HTR-8/SVneo (cell line): ENCODE measurements around the gene PNMA5.
A peak's percentile ranks its signal among the peaks of the same experiment; 100 is the strongest.

Experiments
- DNase-seq: peaks from one replicate; pipeline ENCODE4 v3.0.0; 2011; ENCODE audit warnings: low spot score, mixed read lengths; ENCODE audit not compliant: insufficient read length
- FAIRE-seq: peaks from 2 replicates; lab custom pipeline; 2011; peaks lifted over from hg19 to GRCh38; lab: Jason Lieb, UNC

Gene PNMA5

GRCh38 chrX:152960115-152960514 is 33.8 kb downstream of the PNMA5 start:
- no peak for DNase-seq
- FAIRE-seq, result no peak

DNA sequence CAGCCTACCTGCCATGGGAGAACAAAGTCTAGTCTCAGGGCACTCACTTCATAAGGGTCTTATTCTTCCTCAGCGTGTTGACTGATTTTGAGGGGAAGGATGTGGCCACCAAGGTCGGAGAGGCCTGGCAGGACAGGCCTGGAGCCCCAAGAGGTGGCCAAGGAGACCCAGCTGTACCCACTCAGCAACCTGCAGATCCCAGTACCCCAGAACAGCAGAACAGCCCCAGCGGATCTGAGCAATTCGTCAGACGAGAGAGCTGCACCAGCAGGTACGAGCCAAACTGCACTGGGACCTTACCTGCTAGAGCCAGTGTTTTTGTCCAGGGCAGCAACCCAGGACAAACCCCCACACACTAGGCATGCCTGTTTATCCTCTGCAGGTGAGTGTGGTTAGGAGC is 34.3 kb downstream of the PNMA5 start:
- no peak for DNase-seq
- FAIRE-seq, result no peak

DNA sequence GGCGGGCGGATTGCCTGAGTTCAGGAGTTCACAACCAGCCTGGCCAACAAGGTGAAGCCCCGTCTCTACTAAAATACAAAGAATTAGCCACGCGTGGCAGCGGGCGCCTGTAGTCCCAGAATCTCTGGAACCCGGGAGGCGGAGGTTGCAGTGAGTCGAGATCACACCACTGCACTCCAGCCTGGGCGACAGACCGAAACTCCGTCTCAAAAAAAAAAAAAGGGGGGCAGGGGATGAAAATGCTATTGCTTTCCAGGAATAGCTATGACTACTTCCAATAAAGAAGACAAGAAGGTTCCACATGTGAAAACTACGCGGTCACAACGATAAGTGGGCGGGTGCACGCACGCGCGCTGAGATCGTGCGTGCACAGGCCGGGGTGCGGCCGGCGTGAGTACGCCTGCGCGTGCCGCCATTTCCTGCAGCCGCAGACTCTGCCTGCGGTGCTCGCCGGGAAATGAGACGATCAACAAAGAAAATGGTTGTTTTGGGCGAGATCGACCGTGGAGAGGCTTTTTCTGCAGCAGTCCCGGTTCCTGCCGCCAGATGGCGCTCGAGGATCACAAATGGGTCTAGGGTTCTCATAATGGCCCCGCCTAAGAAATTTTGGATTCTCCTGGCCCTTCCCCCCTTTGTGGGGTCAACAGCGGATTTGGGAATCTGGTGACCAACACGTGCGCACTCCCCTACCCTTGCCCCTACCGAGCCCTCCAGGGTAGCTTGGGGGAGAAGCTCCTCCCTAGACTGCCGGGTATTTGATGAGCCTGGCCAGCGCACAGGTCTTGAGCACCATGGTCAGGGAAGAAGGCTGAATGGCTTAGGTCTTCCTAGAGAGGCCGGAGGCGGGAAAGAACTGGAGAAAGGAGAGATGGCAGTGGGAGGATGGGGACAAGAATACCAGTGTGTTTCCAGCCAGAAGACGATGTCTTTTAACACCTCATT is 35.1 kb downstream of the PNMA5 start:
- DNase-seq (peak; percentile 31), FAIRE-seq (no peak)

DNA sequence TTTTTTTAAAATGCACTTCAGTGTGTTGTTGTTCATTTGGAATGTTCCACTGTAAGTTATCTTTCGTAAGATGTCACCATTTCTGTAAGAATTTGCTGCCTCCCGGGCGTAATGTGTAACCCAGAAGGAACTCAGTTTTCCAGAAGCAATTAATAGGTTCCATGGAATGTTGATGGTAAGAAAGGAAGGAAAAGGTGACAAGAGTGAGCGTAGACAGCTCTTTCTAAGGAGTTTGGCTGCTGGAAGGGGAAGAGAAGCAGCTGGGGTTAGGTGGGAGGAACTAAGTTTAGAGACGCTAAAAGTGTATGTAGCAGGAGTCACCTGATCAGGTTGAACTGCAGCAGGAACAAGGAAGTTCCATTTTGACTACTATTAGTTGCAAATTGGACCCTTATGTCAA is 35.9 kb downstream of the PNMA5 start:
- DNase-seq (no peak), FAIRE-seq (no peak)

DNA sequence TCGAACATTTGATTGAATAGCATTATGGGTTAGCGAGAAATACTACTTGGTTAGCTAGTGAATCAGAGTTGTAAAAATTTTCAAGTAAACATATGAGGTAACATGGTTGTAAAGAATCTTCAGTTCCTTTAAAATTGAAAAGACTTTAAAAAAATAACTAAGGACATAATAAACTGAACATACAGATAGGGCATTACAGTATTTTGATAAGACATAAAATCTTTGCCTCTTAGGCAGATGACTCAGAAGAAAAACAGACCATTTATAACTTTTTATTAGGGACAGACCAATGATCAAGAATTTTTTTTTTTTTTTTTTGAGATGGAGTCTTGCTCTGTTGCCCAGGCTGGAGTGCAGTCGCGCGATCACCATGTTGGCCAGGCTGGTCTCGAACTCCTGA is 43.1 kb downstream of the PNMA5 start:
- FAIRE-seq, result no peak
- DNase-seq, result no peak

DNA sequence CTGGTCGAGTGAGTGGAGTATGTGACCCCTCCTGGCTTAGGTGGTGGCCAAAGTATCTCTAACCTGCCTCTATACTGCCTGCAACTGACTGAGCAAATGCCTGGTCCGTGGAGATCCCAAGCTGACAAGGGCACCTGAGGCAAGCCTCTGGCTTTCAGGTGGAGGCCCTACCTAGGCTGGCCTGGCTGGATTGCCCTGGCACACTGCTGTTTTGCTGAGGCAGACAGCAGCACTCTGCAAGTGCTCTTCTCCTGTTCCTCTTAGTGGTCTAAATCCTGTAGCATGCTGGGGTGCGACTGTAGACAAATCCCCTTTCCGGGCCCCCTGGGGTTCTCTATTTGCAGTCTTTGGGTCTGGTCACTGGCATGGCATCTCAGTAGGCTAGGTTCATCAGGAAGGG is 44.8 kb downstream of the PNMA5 start:
- DNase-seq, result no peak
- FAIRE-seq, result no peak

- FAIRE-seq, result no peak
- no peak for DNase-seq
Measured at GRCh38 chrX:152946681-152947080, 47.2 kb downstream of the PNMA5 start.

- FAIRE-seq (no peak), DNase-seq (no peak)
Measured at GRCh38 chrX:152945021-152945979, 48.6 kb downstream of the PNMA5 start.

- FAIRE-seq, result no peak
Measured at GRCh38 chrX:152943826-152944225, 50.1 kb downstream of the PNMA5 start.

DNA sequence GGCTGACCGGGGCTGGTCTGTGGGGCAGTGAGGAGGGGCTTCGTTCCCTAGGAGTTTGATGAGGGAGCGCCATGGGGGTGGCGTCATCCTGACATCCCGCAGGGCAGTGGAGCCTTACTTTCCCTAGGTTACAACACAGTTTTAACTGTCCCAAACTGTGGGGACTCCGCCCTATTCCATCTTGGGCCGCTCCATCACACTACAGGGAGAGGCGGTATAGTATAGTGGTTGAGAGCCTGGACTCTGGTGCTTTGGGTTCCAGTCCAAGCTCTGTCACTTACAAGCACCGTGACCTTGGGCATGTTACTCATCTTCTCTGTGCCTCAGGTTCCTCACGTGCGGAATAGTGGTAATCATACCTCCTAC is 51.9 kb downstream of the PNMA5 start:
- FAIRE-seq, result no peak

More at GRCh38 chrX:152943826-152944225, 50.1 kb downstream of the PNMA5 start:
- DNase-seq, result no peak

DNA sequence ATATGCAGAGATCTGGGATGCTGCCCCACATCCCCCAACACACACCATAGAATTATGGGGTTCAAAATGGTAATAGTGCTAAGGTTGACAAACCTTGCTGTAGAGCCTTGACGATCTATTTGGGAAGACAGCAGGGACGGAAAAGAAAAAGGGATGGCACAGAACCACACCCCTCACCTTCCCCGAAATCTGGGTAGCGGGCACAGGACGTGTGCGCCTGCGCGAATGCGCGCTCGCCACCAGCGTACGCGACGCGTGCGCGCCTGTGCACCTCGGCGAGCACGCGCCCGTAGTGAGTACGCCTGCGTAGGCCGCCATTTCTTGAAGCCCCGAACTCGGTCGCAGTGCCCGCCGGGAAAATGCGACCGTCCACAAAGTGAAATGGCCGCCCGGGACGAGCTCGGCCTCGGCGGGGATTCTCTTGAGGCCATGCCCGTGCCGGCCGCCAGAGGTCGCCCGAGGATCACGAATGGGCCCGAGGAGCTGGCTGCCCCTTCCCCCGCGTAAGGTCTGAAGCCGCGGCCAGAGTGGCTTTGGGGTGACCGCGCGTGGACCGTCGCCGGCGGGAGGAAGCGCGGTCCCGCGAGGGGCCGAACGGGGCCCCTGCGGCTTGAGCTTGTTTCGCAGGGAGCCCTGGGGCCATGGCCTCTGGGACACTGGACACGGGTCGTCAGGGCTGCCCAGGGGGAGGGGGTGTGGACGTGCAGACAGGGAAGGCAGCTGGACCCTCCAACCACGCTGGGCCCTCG is 52.4 kb downstream of the PNMA5 start:
- FAIRE-seq (peak; percentile 79), DNase-seq (peak; percentile 78)

More for the DNA sequence above, 51.9 kb downstream of the PNMA5 start:
- no peak for DNase-seq
